Measurements from ENCODE around the gene ZNF512B. TPM values are rescaled to one million over a fixed set of nuclear protein-coding genes. Genes with fewer than 3 reads are reported as not detected.

Gene ZNF512B
- total and polyA plus RNA-seq, 4 donors, result 1.8 to 11.8 (median 9.8) TPM

GRCh38 chr20:63953764-63954429 lies 15.8 kb downstream of the ZNF512B start:
- Histone ChIP-seq H3K4me3 (ENCODE audit: low read depth in 1 of 3, low read length in 3 of 3) (no peak overlapping the region), H3K27me3 (ENCODE audit: control insufficient read depth in 4 of 4, insufficient read depth in 4 of 4, low read length in 3 of 4) (no peaks in the 10 kb centered on the region), H3K4me1 (ENCODE audit: control insufficient read depth in 4 of 4, insufficient read depth in 4 of 4, low read length in 3 of 4) (peaks cover 30 to 79% (median 66%) of the 10 kb centered on the region in 4 donors), H3K27ac (ENCODE audit: low read depth in 1 of 2, low read length in 2 of 2) (no peak overlapping the region), H3K36me3 (ENCODE audit: control insufficient read depth in 4 of 4, insufficient read depth in 3 of 4, low read depth in 1 of 4, low read length in 3 of 4) (peaks cover 2 to 3% (median 2%) of the 10 kb centered on the region in 4 donors), H3K9me3 (ENCODE audit: control insufficient read depth in 4 of 4, low read length in 3 of 4) (no peaks in the 10 kb centered on the region), H3K9ac (ENCODE audit: low read depth in 1 of 2, low read length in 2 of 2) (no peak overlapping the region)
- DNase-seq (ENCODE audit: low spot score), result no peak
- WGBS, result 69% methylated on average over 13 of the region's 13 CpGs
- TF ChIP-seq GABPA (IDR thresholded peaks at IDR 0.05 in 1 of 2, conservative IDR thresholded peaks at IDR 0.05 in 1 of 2) (no peak), ATF3 (IDR thresholded peaks at IDR 0.05) (no peak), FOXA1 (IDR thresholded peaks at IDR 0.05) (no peak), NR2F2 (IDR thresholded peaks at IDR 0.05) (no peak), SP1 (IDR thresholded peaks at IDR 0.05) (no peak), FOXA2 (IDR thresholded peaks at IDR 0.05) (no peak)

GRCh38 chr20:63952769-63953168 lies 17.0 kb downstream of the ZNF512B start:
- H3K27ac ChIP-seq (ENCODE audit: low read depth in 1 of 2, low read length in 2 of 2), result no peak overlapping the region
- H3K27me3 ChIP-seq (ENCODE audit: control insufficient read depth in 4 of 4, insufficient read depth in 4 of 4, low read length in 3 of 4), result no peaks in the 10 kb centered on the region
- H3K9ac ChIP-seq (ENCODE audit: low read depth in 1 of 2, low read length in 2 of 2), result no peak overlapping the region
- H3K4me1 ChIP-seq (ENCODE audit: control insufficient read depth in 4 of 4, insufficient read depth in 4 of 4, low read length in 3 of 4), result peaks cover 33 to 85% (median 69%) of the 10 kb centered on the region in 4 donors
- no peak overlapping the region for H3K4me3 ChIP-seq (ENCODE audit: low read depth in 1 of 3, low read length in 3 of 3)
- H3K9me3 ChIP-seq (ENCODE audit: control insufficient read depth in 4 of 4, low read length in 3 of 4), result no peaks in the 10 kb centered on the region
- TF ChIP-seq FOXA1 (IDR thresholded peaks at IDR 0.05), result no peak
- TF ChIP-seq, protein P1, sequence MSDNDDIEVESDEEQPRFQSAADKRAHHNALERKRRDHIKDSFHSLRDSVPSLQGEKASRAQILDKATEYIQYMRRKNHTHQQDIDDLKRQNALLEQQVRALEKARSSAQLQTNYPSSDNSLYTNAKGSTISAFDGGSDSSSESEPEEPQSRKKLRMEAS (IDR thresholded peaks at IDR 0.05), result no peak
- TF ChIP-seq GABPA (IDR thresholded peaks at IDR 0.05 in 1 of 2, conservative IDR thresholded peaks at IDR 0.05 in 1 of 2), result no peak
- TF ChIP-seq RAD21 (IDR thresholded peaks at IDR 0.05), result no peak
- TF ChIP-seq HNF4A (conservative IDR thresholded peaks at IDR 0.05), result no peak
- TF ChIP-seq YY1 (IDR thresholded peaks at IDR 0.05), result no peak
- no peak for TF ChIP-seq SP1 (IDR thresholded peaks at IDR 0.05)
- no peak for TF ChIP-seq JUND (IDR thresholded peaks at IDR 0.05)
- no peak for TF ChIP-seq EGR1 (IDR thresholded peaks at IDR 0.05; ENCODE audit: low read depth in 2 of 2)
- TF ChIP-seq, protein P2, sequence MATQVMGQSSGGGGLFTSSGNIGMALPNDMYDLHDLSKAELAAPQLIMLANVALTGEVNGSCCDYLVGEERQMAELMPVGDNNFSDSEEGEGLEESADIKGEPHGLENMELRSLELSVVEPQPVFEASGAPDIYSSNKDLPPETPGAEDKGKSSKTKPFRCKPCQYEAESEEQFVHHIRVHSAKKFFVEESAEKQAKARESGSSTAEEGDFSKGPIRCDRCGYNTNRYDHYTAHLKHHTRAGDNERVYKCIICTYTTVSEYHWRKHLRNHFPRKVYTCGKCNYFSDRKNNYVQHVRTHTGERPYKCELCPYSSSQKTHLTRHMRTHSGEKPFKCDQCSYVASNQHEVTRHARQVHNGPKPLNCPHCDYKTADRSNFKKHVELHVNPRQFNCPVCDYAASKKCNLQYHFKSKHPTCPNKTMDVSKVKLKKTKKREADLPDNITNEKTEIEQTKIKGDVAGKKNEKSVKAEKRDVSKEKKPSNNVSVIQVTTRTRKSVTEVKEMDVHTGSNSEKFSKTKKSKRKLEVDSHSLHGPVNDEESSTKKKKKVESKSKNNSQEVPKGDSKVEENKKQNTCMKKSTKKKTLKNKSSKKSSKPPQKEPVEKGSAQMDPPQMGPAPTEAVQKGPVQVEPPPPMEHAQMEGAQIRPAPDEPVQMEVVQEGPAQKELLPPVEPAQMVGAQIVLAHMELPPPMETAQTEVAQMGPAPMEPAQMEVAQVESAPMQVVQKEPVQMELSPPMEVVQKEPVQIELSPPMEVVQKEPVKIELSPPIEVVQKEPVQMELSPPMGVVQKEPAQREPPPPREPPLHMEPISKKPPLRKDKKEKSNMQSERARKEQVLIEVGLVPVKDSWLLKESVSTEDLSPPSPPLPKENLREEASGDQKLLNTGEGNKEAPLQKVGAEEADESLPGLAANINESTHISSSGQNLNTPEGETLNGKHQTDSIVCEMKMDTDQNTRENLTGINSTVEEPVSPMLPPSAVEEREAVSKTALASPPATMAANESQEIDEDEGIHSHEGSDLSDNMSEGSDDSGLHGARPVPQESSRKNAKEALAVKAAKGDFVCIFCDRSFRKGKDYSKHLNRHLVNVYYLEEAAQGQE (IDR thresholded peaks at IDR 0.05), result no peak
- no peak for TF ChIP-seq FOXA2 (IDR thresholded peaks at IDR 0.05)
- no peak for TF ChIP-seq RXRA (IDR thresholded peaks at IDR 0.05)
- TF ChIP-seq, protein P3, sequence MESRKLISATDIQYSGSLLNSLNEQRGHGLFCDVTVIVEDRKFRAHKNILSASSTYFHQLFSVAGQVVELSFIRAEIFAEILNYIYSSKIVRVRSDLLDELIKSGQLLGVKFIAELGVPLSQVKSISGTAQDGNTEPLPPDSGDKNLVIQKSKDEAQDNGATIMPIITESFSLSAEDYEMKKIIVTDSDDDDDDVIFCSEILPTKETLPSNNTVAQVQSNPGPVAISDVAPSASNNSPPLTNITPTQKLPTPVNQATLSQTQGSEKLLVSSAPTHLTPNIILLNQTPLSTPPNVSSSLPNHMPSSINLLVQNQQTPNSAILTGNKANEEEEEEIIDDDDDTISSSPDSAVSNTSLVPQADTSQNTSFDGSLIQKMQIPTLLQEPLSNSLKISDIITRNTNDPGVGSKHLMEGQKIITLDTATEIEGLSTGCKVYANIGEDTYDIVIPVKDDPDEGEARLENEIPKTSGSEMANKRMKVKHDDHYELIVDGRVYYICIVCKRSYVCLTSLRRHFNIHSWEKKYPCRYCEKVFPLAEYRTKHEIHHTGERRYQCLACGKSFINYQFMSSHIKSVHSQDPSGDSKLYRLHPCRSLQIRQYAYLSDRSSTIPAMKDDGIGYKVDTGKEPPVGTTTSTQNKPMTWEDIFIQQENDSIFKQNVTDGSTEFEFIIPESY (IDR thresholded peaks at IDR 0.05), result no peak
- TF ChIP-seq CTCF (IDR thresholded peaks at IDR 0.05; ENCODE audit: low read depth, low read length, missing input control), result no peak
- TF ChIP-seq ATF3 (IDR thresholded peaks at IDR 0.05), result no peak
- no peak for DNase-seq (ENCODE audit: low spot score)
- H3K36me3 ChIP-seq (ENCODE audit: control insufficient read depth in 4 of 4, insufficient read depth in 3 of 4, low read depth in 1 of 4, low read length in 3 of 4), result peaks cover 0 to 2% (median 0%) of the 10 kb centered on the region in 4 donors
- WGBS, result 87% methylated on average over 14 of the region's 14 CpGs
